Activated CD4-positive, alpha-beta T cell treated with anti-CD3 and anti-CD28 coated beads for 48 hours (primary cell): ENCODE results near the gene CENPP.
"Not testable (repeated sequence)": the region's sequence is repeated elsewhere in the genome, so short reads cannot be mapped to it uniquely, and the experiment has no call there.

ENCODE experiments used
- DNase-seq: peaks from one replicate; pipeline ENCODE4 v3.0.0-alpha.2; 2020

The CENPP gene

GRCh38 chr9:92619601-92620300, 294.0 kb downstream of the CENPP start:
- DNase-seq, result no peak

DNA sequence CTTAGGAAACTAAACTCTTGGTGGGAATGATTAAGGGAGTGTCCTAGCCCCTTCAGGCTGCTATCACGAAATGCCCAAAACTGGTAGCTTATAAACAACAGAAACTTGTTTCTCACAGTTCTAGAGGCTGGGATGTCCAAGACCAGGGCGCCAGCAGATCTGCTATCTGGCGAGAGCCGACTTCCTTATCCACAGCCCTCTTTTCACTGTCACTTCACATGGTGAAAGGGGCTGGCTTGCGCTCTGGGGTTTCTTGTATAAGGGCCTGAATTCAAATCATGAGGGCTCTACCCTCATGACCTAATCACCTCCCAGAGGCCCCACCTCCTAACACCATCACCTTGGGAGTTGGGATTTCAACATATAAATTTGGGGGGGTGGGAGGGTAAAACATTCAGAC, 295.1 kb downstream of the CENPP start:
- no peak for DNase-seq

DNA sequence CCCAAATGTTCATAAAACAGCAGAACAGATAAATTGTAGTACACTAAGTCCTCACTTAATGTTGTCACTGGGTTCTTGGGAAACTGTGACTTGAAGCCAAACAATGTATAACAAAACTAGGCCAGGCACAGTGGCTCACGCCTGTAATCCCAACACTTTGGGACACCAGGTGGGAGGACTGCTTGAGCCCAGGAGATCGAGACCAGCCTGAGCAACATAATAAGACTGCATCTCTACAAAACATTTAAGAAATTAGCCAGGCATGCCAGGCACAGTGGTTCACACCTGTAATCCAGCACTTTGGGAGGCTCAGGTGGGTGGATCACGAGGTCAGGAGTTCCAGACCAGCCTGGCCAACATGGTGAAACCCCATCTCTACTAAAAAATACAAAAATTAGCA, 298.2 kb downstream of the CENPP start:
- DNase-seq, result not testable (repeated sequence)

DNA sequence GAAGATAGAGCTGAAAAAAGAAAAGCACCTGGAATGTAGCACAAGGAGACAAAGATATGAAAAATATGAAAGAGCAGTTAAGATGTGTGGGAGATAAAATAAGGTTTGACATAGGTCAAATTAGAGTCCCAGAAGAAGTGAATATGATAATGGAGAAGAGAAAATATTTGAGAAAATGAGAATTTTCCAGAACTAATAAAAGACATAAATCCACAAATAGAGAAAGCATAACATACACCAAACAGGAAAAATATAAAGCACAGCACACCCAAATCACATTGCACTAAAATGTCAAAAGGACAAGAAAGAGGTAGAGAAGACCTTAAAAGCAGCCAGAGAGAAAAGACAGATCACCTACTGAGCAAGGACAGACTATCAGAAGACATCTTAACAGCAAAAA, 300.7 kb downstream of the CENPP start:
- DNase-seq, result no peak

GRCh38 chr9:92627651-92628050, 301.9 kb downstream of the CENPP start:
- DNase-seq, result no peak

DNA sequence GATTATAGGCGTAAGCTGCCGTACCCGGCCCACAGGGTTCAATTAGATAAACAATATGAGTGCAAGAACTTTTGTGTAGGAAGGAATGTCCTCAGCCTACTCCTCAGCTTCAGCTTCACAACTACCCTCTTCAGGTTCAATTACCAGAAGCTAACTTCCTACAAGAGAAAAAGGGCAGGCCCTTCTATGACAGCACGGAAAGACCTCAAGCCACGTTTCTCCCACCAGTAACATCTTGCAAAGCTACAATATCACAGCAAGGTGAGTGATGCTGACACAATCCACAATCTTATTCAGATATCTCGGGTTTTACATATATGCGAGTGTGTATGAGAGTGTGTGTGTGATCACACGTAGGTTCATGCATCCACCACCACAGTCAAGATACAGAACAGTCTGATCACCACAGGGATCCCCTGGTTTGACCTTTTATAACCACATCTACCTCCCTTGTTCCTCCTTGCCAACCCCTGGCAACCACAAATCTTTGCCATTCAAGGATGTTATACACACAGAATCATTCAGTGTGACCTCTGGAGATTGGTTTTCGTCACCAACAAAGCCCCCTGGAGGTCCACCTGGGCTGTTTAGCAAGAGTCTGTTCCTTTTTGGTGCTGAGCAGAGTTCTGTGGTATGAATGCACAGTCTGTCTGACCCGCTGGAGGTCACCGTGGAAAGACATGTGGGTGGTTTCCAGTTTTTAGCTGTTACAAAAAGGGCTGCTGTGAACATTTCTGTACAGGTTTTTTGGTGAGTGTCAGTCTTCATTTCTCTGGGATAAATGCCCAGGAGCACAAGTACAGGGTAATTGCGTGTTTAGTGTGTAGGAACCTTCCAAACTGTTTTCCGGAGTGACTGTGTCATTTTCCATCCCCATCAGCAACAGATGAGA, 305.9 kb downstream of the CENPP start:
- DNase-seq, result peak; percentile 12

DNA sequence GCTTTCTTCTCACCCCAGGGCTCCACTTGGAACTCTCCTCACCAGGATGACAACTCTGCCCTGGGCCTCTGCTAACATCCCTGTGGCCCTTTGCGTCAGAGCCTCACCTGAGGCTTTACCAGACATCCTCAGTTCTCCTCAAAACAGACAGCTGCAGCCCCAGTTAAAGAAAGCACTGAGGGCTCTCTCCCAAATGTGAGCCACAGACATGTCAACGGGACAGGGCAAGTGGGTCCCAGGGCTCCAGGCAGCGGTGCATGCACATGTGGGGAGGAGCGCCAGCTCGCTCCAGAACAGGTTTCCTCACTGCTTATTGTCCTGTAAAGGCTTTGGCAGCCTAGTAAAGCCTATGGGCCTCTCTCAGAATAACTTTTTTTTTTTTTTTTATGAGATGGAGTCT, 306.9 kb downstream of the CENPP start:
- no peak for DNase-seq

DNA sequence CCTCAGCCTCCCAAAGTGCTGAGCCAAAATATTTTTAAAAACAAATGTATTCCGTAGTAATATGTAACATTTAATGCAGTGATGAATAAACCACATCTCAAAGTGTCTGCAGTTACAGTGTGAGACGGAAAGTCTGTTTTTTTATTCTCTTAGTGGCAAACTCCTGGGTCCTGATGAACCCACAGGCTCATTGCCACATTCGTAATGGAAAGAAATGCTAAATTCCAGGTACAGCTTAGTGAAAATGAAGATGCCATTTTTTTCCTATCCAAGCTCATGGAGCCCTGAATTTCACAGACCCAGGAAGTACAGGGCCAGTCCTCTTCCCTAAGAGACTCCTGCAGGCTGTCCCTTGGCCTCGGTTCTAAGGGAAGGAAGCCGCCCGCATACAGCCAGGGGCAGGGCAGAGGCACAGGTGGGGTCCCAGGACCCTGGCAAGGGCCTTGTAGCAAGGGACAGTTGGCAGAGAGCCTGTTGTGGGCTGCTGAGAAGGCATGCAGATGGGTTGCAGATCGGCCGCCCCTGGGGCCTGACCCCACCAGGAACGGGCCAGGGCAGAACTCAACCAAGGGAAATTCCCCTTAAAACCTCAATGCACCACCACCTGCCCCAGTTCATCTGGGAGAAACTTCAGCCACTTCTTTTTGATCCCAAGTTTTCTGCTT, 308.0 kb downstream of the CENPP start:
- no peak for DNase-seq

- DNase-seq, result peak; percentile 79
Measured at GRCh38 chr9:92634712-92635605, 309.2 kb downstream of the CENPP start.

DNA sequence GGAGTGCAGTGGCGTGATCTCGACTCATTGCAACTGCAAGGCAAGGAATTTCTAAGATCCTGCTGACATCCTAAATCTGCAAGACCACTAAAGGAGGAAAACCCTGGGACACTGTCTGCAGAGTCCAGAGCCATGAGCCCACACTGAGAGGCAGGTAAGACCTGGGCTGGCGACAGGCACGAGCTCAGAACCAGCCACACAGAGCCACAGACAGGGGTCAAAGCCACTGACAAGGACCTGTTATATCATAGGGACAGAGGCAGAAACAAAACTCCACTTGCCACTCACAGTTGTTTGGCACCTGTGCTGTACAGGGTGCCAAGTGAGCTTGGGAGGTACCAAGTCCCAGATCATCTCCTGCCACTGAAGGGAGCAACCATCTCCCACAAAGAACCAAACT, 310.0 kb downstream of the CENPP start:
- DNase-seq, result no peak

DNA sequence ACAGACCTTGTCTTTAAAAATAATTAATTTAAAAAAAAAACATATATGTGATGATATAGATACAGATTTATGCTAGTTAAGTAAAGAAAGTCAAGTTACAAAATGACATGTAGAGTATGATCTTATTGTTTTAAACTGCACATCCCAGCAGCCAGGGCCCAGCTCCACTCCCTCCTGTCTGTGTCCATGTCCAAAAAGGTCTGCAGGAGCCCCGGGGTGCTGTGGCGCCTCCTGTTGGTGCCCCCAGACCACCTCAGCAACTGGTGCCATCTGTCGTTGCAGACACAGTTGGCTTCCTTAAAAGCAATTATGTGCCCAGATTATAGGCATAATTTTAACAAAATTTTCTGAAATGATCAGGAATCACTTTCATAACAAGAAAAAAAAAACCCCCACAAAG, 310.9 kb downstream of the CENPP start:
- no peak for DNase-seq

DNA sequence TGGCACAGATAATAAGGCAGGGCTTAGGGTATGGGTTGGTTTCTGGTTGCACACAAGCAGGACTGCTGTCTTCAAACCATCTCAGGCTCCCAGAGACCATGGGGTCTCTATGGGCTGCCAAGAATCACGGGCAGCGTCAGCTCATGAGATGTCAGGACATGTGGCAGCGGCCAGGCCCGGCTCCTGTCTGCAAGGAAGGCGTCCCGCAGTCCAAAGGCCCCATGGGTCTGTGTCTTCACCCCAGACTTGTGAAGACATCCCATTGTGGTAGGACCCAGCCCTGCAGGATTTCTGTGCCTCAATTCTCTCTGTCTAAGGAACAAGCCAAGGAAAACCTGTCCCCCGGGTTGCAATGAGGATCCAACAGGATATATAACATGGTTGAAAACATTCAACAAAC, 311.6 kb downstream of the CENPP start:
- DNase-seq, result no peak

DNA sequence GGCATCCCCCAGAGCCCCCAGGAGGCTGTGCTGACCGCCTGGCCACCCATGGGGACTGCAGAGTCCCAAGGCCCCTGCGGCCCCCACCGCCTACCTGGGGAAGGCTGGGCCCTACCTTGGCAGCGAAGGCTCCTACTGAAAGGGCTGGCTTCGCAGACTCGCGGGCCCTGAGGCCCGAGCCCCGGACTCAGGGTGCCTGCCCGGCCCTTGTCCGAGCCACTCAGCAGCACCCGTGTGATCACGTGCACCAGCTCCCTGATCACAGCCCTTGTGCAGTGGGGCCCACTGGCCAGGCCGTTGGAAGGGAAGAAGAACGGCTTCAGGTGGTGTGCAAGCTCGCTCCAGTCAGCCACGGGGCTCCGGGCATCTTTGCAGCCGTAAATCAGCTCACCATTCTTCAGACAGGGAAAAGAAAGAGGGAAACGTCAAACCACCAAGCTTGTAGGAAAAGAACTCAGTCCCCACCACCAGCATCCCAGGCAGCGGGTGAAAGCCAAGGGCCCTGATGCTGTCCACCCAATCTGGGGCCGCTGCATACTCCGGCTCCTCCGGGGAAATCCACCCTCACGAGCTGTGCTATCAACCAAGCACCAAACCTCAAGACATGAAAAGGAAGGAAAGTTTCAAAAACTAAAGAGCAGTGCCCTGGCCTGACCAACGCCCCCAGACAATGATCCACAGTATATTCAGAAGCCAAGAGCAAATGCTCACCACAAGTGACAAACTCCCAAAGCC, 312.3 kb downstream of the CENPP start:
- DNase-seq, result no peak

DNA sequence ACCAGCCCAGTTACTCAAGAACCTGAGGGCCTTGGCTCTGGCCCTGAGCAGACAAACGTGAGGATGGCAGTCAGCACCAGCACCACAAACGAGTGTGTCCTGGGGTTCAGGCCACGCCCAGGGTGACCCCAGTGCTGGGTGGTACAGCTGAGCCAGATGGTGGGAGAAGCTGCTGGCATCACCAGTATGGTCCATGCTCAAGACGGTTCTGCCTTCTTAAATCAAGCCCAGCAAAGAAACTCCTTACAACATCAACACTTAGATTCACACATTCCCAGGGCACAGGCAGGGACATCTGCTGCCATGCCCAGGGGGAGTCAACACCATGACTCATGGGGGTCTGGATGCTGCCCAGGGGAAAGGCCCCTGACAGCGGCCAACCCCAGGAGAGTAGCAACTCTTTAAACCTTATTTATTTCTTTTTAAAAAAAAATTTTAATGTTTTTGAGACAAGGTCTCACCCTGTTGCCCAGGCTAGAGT, 312.9 kb downstream of the CENPP start:
- DNase-seq, result no peak

DNA sequence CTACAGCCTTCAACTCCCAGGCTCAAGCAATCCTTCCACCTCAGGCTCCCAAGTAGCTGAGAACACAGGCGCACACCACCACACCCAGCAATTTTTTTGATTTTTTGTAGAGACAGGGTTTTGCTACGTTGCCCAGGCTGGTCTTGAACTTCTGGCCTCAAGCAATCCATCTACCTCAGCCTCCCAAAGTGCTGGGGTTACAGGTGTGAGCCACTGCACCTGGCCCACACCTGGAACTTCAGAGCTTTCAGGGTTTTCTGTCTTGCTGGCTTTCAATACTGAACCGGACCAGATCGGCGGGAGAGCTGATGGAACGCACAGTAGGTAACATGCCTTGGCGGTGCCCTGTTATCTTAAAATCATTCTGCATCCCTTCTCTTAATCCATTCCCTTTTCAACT, 313.4 kb downstream of the CENPP start:
- no peak for DNase-seq

GRCh38 chr9:92639791-92640271, 314.1 kb downstream of the CENPP start:
- DNase-seq, result no peak

DNA sequence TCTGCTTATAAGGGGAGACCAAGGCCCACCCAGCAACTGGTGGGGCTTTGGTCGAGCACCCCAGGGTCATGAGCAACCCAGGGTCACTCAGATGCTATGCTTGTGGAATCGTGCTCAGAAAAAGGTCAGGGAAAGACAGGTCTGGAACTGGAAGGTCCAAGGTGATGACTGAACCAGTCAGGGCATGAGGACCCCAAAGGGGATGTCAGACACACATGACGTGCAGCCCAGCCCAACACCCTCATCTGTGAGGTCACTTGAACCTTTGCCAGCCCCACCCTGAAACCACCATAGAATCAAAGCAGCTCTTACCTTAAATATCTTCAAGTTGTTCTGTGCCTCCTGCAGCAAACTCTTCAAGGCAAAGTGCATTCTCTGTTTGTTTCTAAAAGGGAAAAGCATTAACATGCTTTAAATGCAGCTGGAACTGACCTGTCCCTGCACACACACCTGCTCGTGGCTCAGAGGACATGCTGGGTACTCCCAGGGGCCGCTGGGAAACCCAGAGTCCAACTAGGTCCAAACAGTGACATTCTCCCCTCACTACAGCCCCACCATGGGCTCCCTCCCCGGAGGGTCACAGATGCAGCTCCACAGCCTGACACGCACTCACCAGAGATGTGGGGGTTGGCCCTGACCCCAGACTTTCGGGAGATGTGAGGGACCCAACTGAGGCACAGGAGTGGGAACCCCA, 314.8 kb downstream of the CENPP start:
- no peak for DNase-seq

DNA sequence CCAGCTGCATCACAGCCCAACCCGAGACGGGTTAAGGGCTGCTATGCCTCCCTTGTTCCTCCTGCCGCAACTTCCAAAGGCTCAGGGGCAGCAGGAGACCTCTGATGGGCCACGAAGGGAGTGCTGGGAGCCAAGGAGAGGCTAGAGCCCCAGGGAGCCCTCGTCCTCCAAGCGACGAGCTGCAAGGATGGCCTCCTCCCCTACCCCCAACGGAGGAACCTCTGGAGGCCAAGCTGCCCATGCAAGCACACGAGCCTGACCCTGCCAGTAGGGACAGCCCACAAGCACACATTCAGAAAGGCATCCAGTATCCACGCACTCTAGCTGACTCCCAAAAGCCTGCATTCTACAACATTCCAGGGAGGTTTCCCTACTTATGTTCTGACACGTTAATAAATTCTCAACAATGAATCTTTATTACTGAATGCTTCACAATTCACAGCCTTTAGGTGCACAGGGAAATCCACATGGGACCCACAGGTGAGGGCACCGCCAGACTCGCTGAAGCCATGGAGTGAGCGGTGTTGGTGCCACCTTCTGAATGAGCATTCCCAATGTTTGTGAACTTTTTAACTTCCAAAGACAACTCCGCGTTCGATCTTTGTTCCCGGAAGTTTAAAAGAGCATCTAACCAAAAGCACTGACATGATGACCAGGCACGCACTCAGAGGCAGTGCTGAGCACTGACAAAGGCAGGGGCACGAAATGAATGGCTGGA, 315.5 kb downstream of the CENPP start:
- DNase-seq, result no peak

GRCh38 chr9:92642041-92642451, 316.3 kb downstream of the CENPP start:
- DNase-seq, result no peak

GRCh38 chr9:92642564-92642963, 316.8 kb downstream of the CENPP start:
- DNase-seq, result no peak
